HFFc6 (cell line): Measurements from ENCODE around the gene USP24. TPM values are rescaled to one million over a fixed set of nuclear protein-coding genes. Genes with fewer than 3 reads are reported as not detected.
A peak's percentile ranks its signal among the peaks of the same experiment; 100 is the strongest.

Experiments
- DNase-seq: peaks from one replicate; pipeline ENCODE4 v3.0.0-alpha.2; 2018
- H3K27ac Mint-ChIP-seq: 2 replicates; pipeline ENCODE4 v1.8.0; 2020; ENCODE audit warnings: mild to moderate bottlenecking, mixed read lengths
- H3K27me3 Mint-ChIP-seq: 2 replicates; pipeline ENCODE4 v1.8.0; 2021; ENCODE audit warnings: mild to moderate bottlenecking, moderate library complexity, mixed read lengths; ENCODE audit not compliant: insufficient read depth
- H3K36me3 Mint-ChIP-seq: 2 replicates; pipeline ENCODE4 v1.8.0; 2021; ENCODE audit warnings: low read depth, mixed read lengths
- H3K4me1 Mint-ChIP-seq: 2 replicates; pipeline ENCODE4 v1.8.0; 2020; ENCODE audit warnings: low read depth, mixed read lengths
- H3K4me3 Mint-ChIP-seq: 2 replicates; pipeline ENCODE4 v1.8.0; 2020; ENCODE audit warnings: mild to moderate bottlenecking, moderate library complexity, mixed read lengths
- H3K9me3 Mint-ChIP-seq: 2 replicates; pipeline ENCODE4 v1.8.0; 2020; ENCODE audit warnings: mild to moderate bottlenecking, mixed read lengths
- total RNA-seq, 6 experiments: library from RNA; stranded (reverse); fragmentation: NEBNext Ultra II Directional; extraction: Animal tissue kit (Norgen Biotek cat#: 25700); gene quantifications; 2 replicates in 1 of 6; 3 replicates in 5 of 6; pipeline ENCODE4 v1.2.3, GENCODE V29; 2021
- TF ChIP-seq, protein P1 (sequence below): fragments of 200-600 bp; sonication (generic); IDR thresholded peaks from 2 replicates; pipeline ENCODE4 v1.5.0; 2021; ENCODE audit warnings: antibody characterized with exemption, mild to moderate bottlenecking

Gene USP24
- total RNA-seq, 6 experiments from 2014 or later = 22.5 to 27.8 (median 25.0) TPM

DNA sequence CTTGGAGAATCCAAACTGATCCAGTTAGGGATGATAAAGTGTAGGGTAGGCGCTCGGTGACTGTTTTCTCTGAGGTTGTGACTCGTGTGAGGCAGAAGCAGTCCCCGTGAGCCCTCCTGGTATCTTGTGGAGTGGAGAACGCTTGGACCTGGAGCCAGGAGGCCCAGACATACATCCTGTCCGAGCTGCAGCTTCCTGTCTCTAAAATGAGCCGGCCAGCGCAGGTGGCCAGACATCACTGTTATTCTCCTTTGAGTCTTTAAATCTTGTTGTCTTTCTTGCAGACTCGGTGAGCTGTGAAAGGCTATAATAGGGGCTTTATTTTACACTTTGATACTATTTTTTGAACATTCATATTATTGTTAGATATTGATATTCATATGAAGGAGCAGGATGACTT, 163.5 kb downstream of the USP24 start:
- Mint-ChIP-seq H3K36me3 (no peaks in the 10 kb centered on the region), H3K4me1 (no peaks in the 10 kb centered on the region), H3K27ac (no peak overlapping the region), H3K9me3 (no peaks in the 10 kb centered on the region), H3K27me3 (peaks cover 40% of the 10 kb centered on the region), H3K4me3 (no peak overlapping the region)
- no peak for DNase-seq
- TF ChIP-seq, protein P1, sequence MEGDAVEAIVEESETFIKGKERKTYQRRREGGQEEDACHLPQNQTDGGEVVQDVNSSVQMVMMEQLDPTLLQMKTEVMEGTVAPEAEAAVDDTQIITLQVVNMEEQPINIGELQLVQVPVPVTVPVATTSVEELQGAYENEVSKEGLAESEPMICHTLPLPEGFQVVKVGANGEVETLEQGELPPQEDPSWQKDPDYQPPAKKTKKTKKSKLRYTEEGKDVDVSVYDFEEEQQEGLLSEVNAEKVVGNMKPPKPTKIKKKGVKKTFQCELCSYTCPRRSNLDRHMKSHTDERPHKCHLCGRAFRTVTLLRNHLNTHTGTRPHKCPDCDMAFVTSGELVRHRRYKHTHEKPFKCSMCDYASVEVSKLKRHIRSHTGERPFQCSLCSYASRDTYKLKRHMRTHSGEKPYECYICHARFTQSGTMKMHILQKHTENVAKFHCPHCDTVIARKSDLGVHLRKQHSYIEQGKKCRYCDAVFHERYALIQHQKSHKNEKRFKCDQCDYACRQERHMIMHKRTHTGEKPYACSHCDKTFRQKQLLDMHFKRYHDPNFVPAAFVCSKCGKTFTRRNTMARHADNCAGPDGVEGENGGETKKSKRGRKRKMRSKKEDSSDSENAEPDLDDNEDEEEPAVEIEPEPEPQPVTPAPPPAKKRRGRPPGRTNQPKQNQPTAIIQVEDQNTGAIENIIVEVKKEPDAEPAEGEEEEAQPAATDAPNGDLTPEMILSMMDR = no peak

DNA sequence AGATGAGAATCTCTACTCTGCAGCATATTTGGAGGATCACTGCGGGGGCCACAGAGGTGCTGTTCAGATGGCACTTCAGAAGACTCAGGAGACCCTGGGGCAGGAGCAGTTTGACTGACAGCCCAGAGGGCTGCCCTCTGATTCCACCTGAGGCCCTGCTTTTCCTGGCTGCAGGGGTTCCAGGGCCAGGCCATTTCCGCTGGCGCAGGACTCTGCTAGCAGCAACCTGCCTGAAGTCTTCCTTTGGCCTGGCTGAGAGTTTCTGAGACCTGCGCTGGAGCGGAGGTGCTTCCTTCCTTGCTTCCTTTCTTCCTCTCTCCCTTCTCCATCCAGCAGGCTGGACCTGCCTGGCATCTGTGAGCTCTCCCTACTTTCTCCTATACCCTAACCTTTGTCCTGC, 164.0 kb downstream of the USP24 start:
- no peak overlapping the region for H3K4me3 Mint-ChIP-seq
- no peak overlapping the region for H3K27ac Mint-ChIP-seq
- H3K27me3 Mint-ChIP-seq = peaks cover 41% of the 10 kb centered on the region
- TF ChIP-seq, protein P1 = no peak
- no peaks in the 10 kb centered on the region for H3K4me1 Mint-ChIP-seq
- no peaks in the 10 kb centered on the region for H3K9me3 Mint-ChIP-seq
- no peaks in the 10 kb centered on the region for H3K36me3 Mint-ChIP-seq
- DNase-seq = no peak

DNA sequence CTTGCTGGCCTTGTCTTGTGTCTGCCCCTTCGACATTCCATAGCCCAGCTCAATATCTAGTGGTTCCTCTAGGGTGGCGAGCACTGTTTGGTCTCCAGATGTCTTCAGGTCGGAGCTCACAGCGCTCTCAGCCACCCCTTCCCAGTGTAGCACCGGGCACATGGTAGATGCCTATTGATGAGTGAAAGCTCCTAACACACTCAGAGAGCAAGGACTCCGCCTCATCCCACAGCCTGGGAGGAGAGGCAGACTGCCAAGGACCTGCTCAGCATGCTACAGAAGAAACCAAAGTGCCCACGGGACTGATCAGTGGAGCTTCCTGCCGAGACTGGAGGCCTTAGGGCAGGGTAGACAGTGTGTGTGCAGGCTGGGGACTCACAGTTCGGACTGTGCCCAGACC, 164.9 kb downstream of the USP24 start:
- Mint-ChIP-seq H3K4me3 (no peak overlapping the region), H3K36me3 (no peaks in the 10 kb centered on the region), H3K4me1 (no peaks in the 10 kb centered on the region), H3K27ac (no peak overlapping the region), H3K27me3 (peaks cover 40% of the 10 kb centered on the region), H3K9me3 (no peaks in the 10 kb centered on the region)
- TF ChIP-seq, protein P1 = no peak
- DNase-seq = peak; percentile 33

DNA sequence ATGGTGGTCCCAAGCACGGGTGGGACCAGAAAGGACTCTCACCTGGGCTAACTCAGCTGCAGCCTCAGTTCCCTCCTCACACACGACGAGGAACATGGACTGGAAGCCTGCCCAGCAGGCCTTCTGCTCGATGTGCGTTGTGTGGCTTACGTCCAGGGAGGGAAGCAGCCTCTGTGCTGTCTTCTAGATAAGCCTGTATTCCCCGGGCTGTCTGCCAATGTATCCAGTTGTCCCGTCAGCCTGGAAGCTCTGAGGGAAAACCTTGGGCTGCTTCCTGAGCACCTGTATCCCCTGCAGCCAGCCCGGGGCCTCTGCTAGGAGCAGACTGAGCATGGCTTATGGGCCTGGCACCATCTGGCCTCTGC, 165.3 kb downstream of the USP24 start:
- no peak overlapping the region for H3K27ac Mint-ChIP-seq
- TF ChIP-seq, protein P1 = no peak
- peaks cover 37% of the 10 kb centered on the region for H3K27me3 Mint-ChIP-seq
- no peaks in the 10 kb centered on the region for H3K9me3 Mint-ChIP-seq
- H3K4me3 Mint-ChIP-seq = no peak overlapping the region
- no peaks in the 10 kb centered on the region for H3K4me1 Mint-ChIP-seq
- no peaks in the 10 kb centered on the region for H3K36me3 Mint-ChIP-seq
- no peak for DNase-seq

DNA sequence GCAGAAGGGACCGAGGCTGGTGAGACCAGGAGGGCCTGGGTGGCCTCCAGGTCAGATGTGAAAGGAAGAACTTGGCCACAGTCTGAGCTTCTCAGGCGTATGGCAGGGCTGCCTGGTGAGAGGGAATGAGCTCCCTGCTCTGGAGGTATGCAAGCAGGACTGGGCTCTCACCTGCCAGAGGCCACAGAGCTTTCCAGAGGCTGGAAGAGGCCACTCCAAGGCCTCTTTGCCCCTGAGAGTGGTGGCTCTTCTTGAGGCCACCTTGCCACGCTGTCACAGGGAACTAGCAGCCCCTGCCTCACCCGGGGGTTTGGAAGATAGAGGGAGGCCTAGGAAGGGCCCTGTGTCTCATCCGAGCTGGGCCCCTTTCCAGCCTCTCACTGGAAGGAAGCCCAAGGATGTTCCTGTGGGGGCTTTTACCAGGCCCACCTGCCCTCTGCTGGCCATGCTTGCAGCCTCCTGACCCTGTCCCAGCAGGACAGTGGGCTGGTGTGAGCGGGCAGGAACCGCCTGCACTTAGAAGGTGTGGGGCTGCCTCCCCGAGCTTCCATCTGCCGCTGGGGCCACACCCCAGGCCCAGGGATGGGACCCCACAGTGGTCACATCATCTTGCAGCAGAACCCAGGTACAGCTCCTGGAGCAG, 165.8 kb downstream of the USP24 start:
- H3K4me1 Mint-ChIP-seq = no peaks in the 10 kb centered on the region
- DNase-seq = no peak
- no peak overlapping the region for H3K4me3 Mint-ChIP-seq
- H3K27ac Mint-ChIP-seq = no peak overlapping the region
- H3K36me3 Mint-ChIP-seq = no peaks in the 10 kb centered on the region
- peaks cover 35% of the 10 kb centered on the region for H3K27me3 Mint-ChIP-seq
- no peaks in the 10 kb centered on the region for H3K9me3 Mint-ChIP-seq
- TF ChIP-seq, protein P1 = no peak; the same call in 1 of the 2 replicates
